Activated CD4-positive, alpha-beta T cell treated with anti-CD3 and anti-CD28 coated beads, Interleukin-2, amount 50 U/mL, for 24 hours (primary cell): ENCODE measurements around the gene VPS13D.

Source experiments
- DNase-seq, 2 donors: peaks; one replicate each; pipeline ENCODE4 v3.0.0-alpha.2; 2020; ENCODE audit warnings: low read depth in 1 of 2, low spot score in 1 of 2

The VPS13D gene

DNA sequence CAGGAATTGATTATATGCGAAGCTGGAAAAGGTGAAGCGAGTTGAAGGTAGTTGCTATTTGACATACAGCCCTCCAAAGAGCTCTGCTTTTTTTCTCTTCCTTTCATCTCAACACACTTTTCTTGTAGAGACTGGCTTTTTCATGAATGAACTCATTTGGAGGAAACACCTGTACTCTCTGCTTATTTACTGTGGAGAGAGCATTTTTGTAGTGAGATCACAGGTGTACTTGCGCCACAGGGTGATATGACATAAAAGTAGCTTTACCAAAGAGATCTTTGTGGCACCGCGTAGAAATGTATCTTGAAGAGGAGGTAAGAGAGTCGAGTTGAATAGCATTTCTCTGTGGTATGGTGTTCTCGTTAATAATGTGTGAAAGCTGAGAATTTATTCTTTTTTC lies 187.6 kb downstream of the VPS13D start:
- no peak for DNase-seq

DNA sequence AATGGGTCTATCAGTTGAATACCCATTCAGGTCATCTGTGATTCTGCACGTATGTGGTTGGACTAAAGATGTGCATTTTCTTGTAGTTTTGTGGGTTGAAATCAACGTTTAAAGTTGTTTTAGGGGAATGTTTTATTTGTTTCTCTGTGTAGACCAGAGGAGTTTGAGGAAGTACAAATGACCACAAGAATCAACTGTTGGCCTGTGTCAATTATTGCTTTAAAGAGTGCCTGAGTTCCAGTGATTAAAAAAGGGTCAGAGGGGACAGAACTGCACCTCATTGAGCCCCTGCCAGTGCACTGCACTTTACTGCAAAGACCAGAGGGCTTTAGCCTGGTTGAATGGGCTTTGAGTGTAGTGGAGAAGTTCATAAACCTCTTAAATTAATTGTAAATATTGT lies 190.3 kb downstream of the VPS13D start:
- no peak for DNase-seq

DNA sequence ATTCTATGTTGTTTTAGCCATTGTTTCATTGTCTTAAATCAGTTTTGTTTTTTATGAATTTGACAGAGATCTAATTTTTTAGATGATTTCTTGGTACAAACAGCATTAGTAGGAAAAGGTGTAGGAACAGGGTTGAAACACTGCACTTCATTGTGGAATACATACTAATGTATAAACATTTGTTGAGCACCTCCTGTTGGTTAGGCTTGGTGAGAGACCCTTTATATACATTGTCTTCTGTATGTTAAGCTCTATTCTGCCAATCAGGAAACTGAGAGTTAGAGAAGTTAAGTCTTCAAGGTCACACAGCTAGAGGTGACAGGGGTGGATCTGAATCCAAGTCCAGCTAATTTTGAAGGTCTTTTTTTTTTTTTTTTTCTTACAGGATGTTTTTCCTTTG lies 192.7 kb downstream of the VPS13D start:
- no peak for DNase-seq

DNA sequence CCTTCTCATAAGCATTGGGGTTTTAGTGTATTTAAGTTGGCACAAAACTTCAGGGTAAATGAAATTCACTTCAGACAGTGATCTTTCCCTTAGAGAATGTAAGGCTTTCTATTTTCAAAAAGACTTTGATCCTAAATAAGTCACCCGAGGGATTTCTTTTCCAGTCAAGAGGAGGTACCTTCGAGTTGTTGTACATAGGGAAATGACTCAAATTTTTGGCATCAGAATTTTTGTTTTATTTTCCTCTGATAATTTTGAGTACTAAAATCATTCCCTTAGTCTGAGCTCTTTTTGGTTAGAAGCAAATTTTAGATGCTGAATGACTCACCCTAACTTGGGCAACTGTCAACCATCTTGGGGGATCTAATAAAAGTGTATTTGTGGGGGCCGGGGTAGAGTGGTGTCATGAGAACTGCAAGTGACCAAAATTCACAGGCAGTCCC lies 194.3 kb downstream of the VPS13D start:
- no peak for DNase-seq

DNA sequence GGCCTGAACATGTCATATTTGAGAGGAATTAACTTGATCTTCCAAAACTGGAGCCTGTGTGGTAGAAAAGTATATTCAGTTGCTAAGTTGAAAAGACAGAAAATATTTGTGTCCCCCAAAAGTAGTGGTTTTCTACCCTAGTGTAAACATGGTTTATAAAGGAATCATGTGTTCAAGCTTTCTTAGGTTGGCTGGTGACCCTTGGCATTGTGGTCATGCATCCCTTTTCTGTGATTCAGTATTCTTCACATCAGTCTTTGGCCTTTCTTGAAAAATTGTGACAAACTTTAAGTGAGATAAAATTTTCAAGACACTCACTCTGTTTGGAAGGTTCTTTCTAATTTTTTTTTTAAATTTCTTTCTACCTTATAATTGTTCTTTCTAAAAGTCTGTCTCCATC lies 195.0 kb downstream of the VPS13D start:
- no peak for DNase-seq

DNA sequence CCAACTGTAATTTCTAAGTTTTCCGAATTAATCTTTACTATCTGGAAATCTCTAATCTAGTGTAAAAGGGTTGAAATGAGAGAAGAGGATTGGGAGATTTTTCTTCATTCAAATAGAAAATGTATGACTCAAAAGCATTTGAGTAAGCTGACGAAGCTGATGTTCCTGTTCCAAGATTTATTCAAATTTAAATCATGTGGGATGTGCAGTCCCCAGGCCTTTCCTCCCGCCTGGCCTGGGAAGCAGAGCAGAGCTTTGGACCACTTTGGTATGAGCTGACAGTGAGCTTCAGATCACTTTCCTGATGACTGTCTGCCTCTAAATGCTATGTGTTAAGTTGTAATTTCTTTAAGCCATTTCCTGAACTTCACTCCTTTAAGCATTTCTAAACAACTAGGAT lies 196.2 kb downstream of the VPS13D start:
- DNase-seq = no peak

DNA sequence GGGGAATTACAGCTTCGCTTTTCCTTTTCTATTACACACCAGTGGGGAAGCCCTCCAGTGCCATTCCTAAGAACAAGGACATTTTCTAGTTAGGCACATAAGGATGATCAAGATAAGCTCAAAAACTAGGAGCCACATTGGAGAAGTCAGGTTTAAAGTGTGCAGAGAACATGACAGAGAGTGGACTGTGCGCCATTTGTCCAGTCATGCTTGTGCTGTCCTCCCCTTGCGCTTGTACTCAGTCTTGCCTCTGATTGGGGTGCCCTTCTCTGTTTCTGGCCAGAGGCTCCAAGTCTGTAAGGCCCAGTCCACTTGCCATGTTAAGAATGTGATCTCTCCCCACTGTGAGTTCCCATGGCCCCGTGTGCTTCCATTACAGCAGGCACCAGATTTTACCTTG lies 198.5 kb downstream of the VPS13D start:
- DNase-seq = no peak

DNA sequence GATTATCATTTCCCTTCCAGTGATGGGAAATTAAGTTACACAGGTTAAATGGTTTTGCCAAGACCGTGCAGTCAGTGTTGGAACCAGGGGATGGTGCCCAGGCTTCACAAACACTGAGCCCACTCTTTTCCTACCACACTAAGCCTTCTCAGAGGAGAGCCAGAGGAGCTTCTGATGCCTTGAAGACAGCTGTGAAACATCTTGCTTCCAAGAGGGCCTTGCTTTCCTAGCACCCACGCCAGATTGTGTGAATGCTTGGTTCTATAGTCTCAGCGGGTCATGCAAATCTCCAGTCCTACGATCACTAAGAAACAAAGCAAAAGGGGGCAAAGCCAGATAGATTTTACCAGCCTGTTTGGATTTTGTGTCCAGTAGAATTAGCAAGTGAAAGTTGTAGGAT lies 200.7 kb downstream of the VPS13D start:
- DNase-seq = no peak

DNA sequence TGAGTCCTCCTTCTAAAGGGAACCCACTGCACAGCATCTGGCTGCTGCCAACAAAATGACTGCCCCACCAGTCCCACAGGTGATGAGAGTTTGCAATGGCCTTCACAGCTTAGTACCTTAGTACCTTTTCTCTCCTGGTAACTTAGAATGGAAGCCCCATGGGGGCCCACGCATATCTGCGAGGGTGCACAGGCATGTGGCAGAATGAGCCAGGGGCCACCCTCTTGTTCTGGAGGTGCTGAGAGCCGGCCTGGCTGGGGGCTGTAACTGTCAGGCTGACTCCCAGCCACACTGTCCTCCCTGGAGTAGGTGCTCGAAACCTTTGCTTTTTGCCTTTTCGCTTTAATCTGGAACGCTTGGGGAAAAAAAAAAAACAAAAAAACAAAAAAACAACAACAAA lies 203.1 kb downstream of the VPS13D start:
- DNase-seq = no peak

DNA sequence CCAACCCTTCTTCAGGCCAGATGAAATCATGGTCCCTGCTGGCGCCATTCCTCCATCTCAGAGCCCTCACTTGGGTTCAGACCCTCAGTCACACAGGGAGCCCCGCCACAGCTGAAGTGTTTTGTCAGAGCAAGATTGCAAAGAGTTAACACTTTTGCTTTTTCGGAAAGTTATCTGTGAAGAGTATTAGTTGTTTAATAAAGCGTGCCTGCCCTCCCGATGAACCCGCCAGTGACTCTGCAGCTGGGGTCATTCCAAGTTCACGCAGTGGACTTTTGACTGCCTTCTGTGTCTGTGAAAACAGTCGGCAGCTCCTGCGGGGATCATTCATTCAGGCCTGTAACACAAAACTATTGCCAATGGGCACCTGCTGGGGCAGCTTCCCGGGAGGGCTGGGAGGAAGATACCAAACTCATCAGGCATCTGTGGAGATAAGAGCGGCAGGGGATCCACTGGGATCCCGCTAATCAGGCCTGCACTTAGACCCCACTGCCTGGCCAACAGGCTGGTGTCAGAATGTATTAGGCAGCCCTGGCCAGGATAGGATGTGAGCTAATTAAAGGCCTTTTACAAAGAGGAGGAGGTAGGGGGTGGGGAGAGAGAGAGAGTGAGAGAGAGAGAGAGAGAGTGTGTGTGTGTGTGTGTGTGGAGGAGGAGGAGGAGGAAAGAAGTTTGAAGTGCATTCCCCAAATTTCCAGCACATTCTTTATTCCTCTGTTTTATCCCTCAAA lies 203.7 kb downstream of the VPS13D start:
- DNase-seq = no peak

DNA sequence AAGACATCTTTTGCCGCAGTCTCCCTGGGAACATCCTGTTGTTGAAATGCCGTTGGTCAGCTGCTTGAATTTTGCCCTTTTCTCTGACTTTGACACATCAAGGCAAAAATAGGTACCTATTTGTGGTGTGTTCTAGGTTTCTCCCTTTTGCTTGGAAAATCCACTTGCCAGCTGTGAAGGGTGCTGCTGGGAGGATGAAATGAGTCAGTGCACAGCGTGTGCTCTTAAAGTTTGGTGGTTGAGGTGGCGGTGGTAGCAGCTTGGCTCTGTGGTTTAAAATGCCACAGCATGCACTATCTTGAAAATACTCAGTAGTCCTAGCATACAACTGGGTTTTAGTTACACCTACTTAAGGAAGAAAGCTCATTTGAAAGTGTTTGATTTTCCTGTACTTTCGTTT lies 204.3 kb downstream of the VPS13D start:
- peak in 1 of 2 donors; percentile 71 for DNase-seq

DNA sequence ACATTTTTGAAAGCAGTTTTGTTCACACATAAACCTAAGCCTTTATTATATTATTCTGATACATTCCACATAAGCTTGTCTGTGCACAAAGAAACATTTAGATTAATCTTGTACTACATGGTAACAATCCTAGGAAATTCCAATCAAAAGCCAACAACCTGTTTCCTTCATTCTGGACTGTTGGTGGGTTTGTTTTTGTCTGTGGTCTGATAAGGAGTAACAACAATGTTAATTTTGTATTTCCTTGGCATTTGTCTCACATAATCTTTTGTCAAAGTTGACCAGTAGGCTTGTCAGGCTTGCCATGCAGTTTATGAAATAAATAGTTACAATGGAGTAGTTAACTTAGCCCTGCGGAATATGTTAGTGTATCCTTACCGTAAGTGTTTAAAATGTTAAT lies 204.9 kb downstream of the VPS13D start:
- no peak for DNase-seq

DNA sequence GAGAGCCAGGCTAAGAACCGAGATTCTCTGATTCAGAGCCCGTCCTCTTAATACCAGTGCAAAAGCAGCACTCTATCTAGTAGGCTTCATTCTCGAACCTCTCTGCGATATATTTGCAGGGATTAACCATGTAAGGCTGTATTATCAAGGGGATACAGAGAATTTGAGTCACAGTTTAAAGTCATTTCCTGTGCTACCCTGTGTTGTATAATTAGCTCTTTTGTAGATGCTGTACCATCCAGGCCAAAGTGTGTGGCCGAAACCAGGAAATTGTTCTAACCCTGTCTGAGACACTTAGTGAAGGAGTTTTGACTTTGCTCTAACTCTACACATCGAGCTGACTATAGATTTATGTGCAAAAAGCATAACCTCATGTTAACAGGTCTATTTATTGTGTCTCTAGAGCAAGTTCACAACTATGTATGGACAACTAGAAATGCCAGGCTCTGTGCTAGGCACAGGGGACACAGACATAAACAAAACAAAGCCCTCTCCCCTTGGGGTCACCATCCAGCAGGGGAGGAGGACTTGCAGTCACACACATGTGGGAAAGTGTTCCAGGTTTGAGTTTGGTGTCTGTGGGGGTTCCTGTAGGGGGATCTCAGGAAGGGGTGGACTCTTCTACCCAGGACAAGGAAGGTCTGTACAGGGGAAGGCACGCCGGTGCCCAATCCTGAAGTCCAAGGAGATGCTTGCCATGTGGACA lies 206.0 kb downstream of the VPS13D start:
- peak in 1 of 2 donors; percentile 63 for DNase-seq

DNA sequence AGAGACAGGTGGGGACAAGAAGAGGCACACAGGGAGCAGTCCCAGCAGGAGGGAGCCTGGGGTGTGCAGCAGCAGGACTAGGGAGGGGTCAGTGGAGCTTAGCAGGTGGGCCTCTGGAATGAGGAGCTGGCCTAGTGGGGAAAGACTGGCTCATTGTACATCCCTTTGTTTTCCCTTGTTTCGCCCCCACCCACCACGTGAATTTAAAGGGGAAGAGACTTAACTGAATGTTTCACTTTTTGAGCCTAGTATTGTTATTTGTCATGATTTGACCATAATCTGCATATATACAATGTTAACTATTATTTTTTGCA lies 206.5 kb downstream of the VPS13D start:
- DNase-seq = no peak

DNA sequence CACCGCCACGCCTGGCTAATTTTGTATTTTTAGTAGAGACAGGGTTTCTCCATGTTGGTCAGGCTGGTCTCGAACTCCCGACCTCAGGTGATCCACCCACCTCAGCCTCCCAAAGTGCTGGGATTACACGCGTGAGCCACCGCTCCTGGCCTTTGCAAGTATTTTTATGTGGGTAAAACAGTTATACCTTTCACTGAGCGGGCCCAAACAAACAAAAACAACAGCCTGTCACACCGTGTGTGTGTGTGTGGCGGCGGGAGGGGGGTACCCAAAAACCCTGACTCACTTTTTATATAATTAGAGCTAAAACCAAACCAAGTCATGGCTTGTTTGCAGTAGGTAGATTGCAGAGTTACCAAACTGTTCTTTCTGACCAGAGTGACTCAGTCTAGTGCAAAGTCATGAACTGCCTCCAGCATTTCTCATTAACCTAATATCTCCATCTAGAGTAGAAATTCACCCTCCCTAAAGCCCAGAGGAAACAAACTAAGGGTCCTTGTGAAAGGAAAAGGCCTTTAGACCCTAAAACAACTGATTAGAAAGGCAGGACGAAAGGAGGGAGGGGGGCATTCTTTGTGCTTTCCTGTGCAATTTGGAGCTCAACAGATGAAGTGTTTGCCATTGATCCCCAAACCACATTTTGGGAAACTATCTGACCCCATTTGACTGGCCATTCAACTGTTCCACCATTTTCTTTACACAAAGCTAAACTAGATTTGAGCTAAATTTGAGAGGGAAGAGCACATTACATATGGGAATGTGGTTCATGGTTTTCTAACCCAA lies 207.2 kb downstream of the VPS13D start:
- DNase-seq = no peak

DNA sequence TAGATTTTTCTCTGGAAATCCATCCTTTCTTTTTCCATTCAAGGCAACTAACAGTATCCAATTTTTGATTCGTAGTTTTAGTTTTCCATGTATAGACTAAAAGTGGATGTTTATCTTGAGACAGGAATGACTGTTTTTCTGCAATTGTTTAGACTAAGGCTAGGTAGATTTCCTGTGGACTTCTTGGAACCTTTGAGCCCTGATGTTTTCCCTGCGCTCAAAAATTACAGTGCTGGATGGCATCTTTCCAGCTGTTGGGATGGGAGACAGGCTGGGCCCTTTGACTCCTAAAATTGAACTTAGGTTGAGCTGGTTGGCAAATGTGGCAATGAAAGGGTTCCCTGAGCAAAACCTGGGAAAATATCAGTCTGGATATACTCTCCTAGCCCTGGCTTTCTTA lies 207.8 kb downstream of the VPS13D start:
- DNase-seq = no peak

DNA sequence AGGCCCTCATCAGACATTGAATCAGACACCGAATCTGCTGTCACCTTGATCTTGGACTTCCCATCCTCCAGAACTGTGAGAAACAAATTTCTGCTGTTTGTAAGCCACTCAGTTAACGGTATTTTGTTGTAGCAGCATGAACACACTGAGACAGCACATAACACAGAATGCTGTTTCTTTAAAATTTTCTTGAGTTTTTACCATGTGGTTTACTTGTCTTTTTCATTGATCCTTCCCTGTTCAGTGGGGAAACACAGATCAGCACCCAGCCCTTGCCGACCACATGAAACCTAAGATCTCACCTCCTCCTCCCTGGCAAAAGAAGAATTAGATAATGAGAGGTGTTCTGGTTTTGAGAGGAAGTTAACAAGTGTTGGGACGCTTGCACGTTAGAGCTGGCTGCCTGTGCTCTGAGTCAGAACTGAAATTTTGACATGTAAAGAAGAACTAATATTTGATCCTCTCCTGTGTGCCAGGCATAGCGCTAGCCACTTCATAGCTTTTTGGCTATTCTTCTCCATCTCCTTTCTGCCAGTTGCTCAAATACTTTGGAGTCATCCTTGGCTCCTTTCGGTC lies 208.6 kb downstream of the VPS13D start:
- DNase-seq = peak in 1 of 2 donors; percentile 38

DNA sequence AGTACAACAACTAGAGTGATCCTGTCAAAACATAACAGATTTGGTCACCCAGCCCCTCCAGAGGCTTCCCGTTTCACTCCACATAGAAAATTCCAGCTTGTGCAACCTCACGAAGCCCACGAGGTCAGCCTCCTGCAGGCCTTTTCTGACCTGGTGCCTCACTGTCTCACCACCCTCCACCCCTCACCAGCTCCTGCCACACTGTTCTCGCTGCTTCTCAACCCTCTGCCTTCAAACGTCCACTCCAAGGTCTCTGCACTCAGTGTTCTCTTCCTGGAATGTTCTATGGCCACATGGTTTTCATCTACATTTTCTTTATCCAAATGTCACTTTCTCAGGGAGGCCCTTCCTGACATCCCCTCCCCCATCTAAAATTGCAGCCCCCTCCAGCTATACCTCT lies 209.2 kb downstream of the VPS13D start:
- DNase-seq = no peak

DNA sequence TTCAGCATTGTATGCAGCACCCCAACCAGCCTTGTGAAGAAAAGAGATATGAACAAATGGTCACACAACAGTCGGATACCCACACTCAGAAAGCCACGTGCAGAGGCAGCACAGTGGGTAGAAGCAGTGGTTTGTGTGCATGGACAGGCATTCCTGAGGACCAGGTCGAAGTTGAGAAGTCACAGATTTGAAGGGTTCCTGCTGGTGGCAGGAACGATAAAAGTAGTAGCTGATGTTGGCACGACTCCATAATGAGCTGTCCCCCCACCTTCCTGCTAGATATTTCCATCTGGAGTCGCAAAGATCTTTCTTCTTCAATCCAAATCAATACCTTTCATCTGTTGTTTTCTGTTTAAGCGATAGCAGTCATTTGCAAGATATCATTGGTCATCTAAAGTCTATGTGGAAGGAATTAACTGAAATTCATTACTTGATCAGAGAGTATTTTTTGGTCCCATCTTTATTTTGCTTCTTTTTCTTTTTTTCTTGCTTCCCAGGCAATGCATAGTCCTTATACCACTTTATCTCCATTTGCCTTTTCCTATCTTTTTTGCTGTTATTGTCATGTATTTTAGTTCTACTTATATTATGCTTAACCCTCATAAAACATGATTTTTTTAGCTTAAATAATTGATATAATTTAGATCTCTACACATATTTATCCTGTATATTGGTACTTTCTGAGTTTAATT lies 211.7 kb downstream of the VPS13D start:
- no peak for DNase-seq

DNA sequence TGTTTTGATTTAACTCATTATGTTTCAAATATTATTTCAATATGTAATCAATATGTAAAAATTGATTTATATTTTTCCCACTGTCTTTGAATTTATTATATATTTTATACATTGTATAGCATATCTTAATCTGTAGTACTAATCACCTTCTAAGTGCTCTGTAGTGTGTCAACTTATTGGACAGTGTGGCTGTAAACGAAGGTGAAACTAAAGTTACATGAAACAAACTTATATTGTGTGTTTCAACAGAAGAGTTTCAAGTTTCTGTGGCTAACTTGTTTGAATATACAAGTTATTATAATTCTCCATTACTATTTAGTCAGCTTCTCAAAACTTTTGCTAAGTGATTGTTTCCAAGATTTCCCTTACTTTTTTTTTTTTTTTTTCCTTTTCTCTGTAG lies 212.4 kb downstream of the VPS13D start:
- no peak for DNase-seq

DNA sequence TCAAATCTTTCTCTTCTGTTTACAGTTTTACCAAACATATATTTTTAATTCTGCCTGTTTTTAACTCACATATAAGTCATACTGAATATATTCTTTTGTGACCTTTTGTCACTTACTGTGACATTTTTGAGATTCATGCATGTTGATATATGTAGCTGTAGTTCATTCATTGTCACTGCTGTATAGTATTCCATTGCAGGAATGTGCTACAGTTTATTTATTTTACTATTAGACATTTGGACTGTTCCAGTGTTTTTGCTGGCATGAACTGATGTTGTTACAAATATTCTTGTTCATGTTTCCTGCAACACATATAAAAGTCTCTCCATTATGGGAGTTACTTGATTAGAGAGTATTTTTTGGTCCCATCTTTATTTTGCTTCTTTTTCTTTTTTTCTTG lies 213.3 kb downstream of the VPS13D start:
- DNase-seq = no peak
